HepG2 (cell line): ENCODE data around the gene PRKCD. TPM values are rescaled to one million over a fixed set of nuclear protein-coding genes. Genes with fewer than 3 reads are reported as not detected.

Source experiments
- ATAC-seq: fragments of 200-7000 bp; cut with Tn5 transposase; 3 replicates; pipeline ENCODE4 v1.9.1; 2020; ENCODE audit warnings: mild to moderate bottlenecking, moderate library complexity
- BruUV-seq: library from RNA; stranded (reverse); fragments of 400-500 nt; replicated peaks from 2 replicates; lab custom pipeline; 2021; lab: Mats Ljungman, UMichigan
- CTCF ChIA-PET: fragments of 300-600 bp; formaldehyde crosslinking; extraction: SDS; loops from one replicate; lab custom pipeline; 2021; ENCODE audit warnings: low total read pairs, inconsistent platforms, low intra/inter-chr PET ratio; lab: Yijun Ruan, JAX
- POLR2A ChIA-PET: fragments of 350-600 bp; sonication (Branson Sonifier 250); formaldehyde crosslinking; loops from one replicate; lab custom pipeline; 2020; ENCODE audit warnings: antibody characterized with exemption, inconsistent platforms; lab: Yijun Ruan, JAX
- DNase-seq: peaks from one replicate; pipeline ENCODE4 v3.0.0-alpha.2; 2015; ENCODE audit warnings: low spot score
- FAIRE-seq: peaks from 3 replicates; lab custom pipeline; 2011; peaks lifted over from hg19 to GRCh38; lab: Jason Lieb, UNC
- H2AFZ ChIP-seq: one replicate; pipeline ENCODE4 v1.6.1; 2011; ENCODE audit warnings: low read length, inconsistent platforms
- H3K27ac ChIP-seq: fragments of 300-600 bp; 3 replicates; pipeline ENCODE4 v1.8.0; 2011; ENCODE audit warnings: mixed run types, mild to moderate bottlenecking, mixed read lengths, low read length, inconsistent platforms; ENCODE audit not compliant: insufficient read depth; ENCODE audit errors: extremely low read length
- H3K27me3 ChIP-seq, 2 experiments: fragments of 200-600 bp in 1 of 2; 2 replicates in 1 of 2; 3 replicates in 1 of 2; pipeline versions ENCODE4 v1.6.0 to v1.8.0; 2011; ENCODE audit warnings: low read length in 2 of 2, mild to moderate bottlenecking in 2 of 2, moderate library complexity in 2 of 2, inconsistent platforms in 1 of 2; ENCODE audit not compliant: insufficient read depth in 2 of 2, control insufficient read depth in 1 of 2
- H3K36me3 ChIP-seq, 2 experiments: fragments of 200-600 bp in 1 of 2; replicated peaks in 1 of 2; 2 replicates in 1 of 2; 3 replicates in 1 of 2; pipeline versions ENCODE4 v1.5.1 to v1.8.0; 2011; ENCODE audit warnings: low read length in 2 of 2, inconsistent platforms in 1 of 2; ENCODE audit not compliant: insufficient read depth in 2 of 2, control insufficient read depth in 1 of 2
- H3K4me1 ChIP-seq: 2 replicates; pipeline ENCODE4 v1.5.1; 2012; ENCODE audit warnings: low read length, inconsistent platforms; ENCODE audit not compliant: insufficient read depth
- H3K4me2 ChIP-seq: 2 replicates; pipeline ENCODE4 v1.6.0; 2011; ENCODE audit warnings: low read depth, low read length, inconsistent platforms
- H3K4me3 ChIP-seq, 3 experiments: fragments of 200-600 bp in 1 of 3; sonication (generic), shearing (Covaris generic) in 1 of 3; replicated peaks in 1 of 3; 2 replicates each; pipeline ENCODE4 v1.5.1; 2011 to 2016; ENCODE audit warnings: low read length in 3 of 3, inconsistent platforms in 2 of 3, low read depth in 2 of 3, mild to moderate bottlenecking in 2 of 3, control low read depth in 1 of 3, mixed read lengths in 1 of 3; ENCODE audit not compliant: insufficient read depth in 1 of 3
- H3K79me2 ChIP-seq: one replicate; pipeline ENCODE4 v1.6.1; 2011; ENCODE audit warnings: low read length, inconsistent platforms; ENCODE audit not compliant: insufficient read depth
- H3K9ac ChIP-seq: 2 replicates; pipeline ENCODE4 v1.6.0; 2011; ENCODE audit warnings: mild to moderate bottlenecking, low read depth, low read length, inconsistent platforms; ENCODE audit not compliant: insufficient read depth
- H3K9me3 ChIP-seq: 2 replicates; pipeline ENCODE4 v1.5.1; 2012; ENCODE audit warnings: mild to moderate bottlenecking, low read length
- H4K20me1 ChIP-seq: 2 replicates; pipeline ENCODE4 v1.6.0; 2011; ENCODE audit warnings: inconsistent platforms, mild to moderate bottlenecking, low read length, moderate library complexity; ENCODE audit not compliant: insufficient read depth
- ELF3 ChIP-seq: IDR thresholded peaks from 2 replicates; pipeline ENCODE4 v1.6.1; 2016; ENCODE audit warnings: missing genetic modification reagents, missing compliant biosample characterization
- ERF ChIP-seq: IDR thresholded peaks from 2 replicates; pipeline ENCODE4 v1.6.1; 2018; ENCODE audit warnings: missing biosample characterization, missing genetic modification reagents
- STAT5B ChIP-seq: sonication (generic); formaldehyde crosslinking; IDR thresholded peaks from 2 replicates; pipeline ENCODE4 v1.4.0; 2020; ENCODE audit warnings: missing genetic modification reagents
- TCF7L2 ChIP-seq: IDR thresholded peaks from 2 replicates; pipeline ENCODE4 v1.6.1; 2011; ENCODE audit warnings: mild to moderate bottlenecking, low read depth, low read length, moderate library complexity
- ZNF24 ChIP-seq: fragments of 450-650 bp; IDR thresholded peaks from 2 replicates; pipeline ENCODE4 v1.6.1; 2017; ENCODE audit warnings: antibody characterized with exemption, mild to moderate bottlenecking
- WGBS: methylation state at CpG from one replicate; pipeline ENCODE4 v1.1.6; 2017; ENCODE audit warnings: low lambda C conversion rate; 5-methylcytosine and 5-hydroxymethylcytosine counted together
- in situ Hi-C: cut with HindIII; loops from 2 replicates; pipeline ENCODE4 v1.10.0; 2017; ENCODE audit warnings: low pct_unique_long_range_greater_than_20kb; ENCODE audit not compliant: extremely low pct_ligation_motif_present
- intact Hi-C: fragments of 100-400 bp; cut with micrococcal nuclease; formaldehyde crosslinking; loops from one replicate; pipeline ENCODE4 v1.10.0; 2022; ENCODE audit not compliant: unreplicated experiment
- polyA plus RNA-seq, 8 experiments: library from polyadenylated mRNA; depleted of rRNA in 3 of 8; stranded (reverse) in 7 of 8; unstranded in 1 of 8; fragments of >200 nt; fragmentation: Illumina TruSeq in 4 of 8; extraction: Trizol in 4 of 8; gene quantifications; 2 replicates each; pipeline versions ENCODE4 v1.2.1 to v1.2.3, GENCODE V29; 2011 to 2016; ENCODE audit warnings: low read depth in 4 of 8, missing spikeins in 1 of 8, mixed read lengths in 1 of 8; ENCODE audit not compliant: insufficient read depth in 1 of 8
- total RNA-seq, 5 experiments: library from RNA; depleted of rRNA; stranded (reverse); fragments of >200 nt; fragmentation: Illumina TruSeq; extraction: Trizol; gene quantifications; 2 replicates each; pipeline ENCODE4 v1.2.3, GENCODE V29; 2016; ENCODE audit warnings: low read depth in 1 of 5
- TF ChIP-seq, protein P1 (sequence below): sonication (generic); formaldehyde crosslinking; IDR thresholded peaks from 2 replicates; pipeline ENCODE4 v1.4.0; 2020; ENCODE audit warnings: missing genetic modification reagents, borderline replicate concordance

Gene PRKCD
- total and polyA plus RNA-seq, 2 of the 13 experiments (the other 11 are each of a cell fraction or from before 2014, with no cell fraction given): 1.6 to 40.7 TPM

DNA sequence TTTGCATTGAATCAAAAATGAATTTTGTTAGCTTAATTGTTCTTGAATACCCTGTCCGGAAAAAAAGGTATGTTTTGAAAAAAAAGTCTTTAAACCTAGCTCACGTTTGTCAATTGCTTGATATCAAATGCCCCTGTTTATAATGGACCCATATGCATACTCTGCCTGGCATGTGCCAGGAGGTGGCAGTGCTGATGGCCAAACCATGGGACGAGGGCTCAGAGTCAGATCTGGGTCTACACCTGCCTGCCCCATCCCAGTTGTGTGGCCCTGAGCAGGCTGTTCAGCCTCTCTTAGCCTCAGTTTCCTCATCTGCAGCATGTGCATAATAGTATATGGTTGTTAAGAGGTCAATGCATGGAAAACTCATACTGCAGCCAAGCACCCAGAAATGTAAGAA is 38.8 kb downstream of the PRKCD start:
- intact Hi-C loops: loop anchor here (5.0 kb wide), 1 partner anchor 512 kb away; no protein-coding TSS in a partner anchor
- H3K4me2 ChIP-seq: no peak overlapping the region
- in situ Hi-C loops: loop anchor here (5.0 kb wide), 1 partner anchor 68 kb away; the partner anchor contains the start of gene RFT1
- DNase-seq: no peak
- WGBS: 66% methylated on average over 3 of the region's 3 CpGs
- TF ChIP-seq TCF7L2: no peak
- TF ChIP-seq, protein P1, sequence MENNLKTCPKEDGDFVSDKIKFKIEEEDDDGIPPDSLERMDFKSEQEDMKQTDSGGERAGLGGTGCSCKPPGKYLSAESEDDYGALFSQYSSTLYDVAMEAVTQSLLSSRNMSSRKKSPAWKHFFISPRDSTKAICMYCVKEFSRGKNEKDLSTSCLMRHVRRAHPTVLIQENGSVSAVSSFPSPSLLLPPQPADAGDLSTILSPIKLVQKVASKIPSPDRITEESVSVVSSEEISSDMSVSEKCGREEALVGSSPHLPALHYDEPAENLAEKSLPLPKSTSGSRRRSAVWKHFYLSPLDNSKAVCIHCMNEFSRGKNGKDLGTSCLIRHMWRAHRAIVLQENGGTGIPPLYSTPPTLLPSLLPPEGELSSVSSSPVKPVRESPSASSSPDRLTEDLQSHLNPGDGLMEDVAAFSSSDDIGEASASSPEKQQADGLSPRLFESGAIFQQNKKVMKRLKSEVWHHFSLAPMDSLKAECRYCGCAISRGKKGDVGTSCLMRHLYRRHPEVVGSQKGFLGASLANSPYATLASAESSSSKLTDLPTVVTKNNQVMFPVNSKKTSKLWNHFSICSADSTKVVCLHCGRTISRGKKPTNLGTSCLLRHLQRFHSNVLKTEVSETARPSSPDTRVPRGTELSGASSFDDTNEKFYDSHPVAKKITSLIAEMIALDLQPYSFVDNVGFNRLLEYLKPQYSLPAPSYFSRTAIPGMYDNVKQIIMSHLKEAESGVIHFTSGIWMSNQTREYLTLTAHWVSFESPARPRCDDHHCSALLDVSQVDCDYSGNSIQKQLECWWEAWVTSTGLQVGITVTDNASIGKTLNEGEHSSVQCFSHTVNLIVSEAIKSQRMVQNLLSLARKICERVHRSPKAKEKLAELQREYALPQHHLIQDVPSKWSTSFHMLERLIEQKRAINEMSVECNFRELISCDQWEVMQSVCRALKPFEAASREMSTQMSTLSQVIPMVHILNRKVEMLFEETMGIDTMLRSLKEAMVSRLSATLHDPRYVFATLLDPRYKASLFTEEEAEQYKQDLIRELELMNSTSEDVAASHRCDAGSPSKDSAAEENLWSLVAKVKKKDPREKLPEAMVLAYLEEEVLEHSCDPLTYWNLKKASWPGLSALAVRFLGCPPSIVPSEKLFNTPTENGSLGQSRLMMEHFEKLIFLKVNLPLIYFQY (CRISPR knock-in tag): no peak
- no peak for TF ChIP-seq ERF (CRISPR knock-in tag)
- no peak for TF ChIP-seq STAT5B
- TF ChIP-seq ELF3: no peak
- TF ChIP-seq ZNF24: no peak
- TF ChIP-seq, all 625 proteins: peak for 0
- Histone ChIP-seq H3K79me2 (no peaks in the 10 kb centered on the region), H3K9me3 (no peaks in the 10 kb centered on the region), H3K4me3 (no peak overlapping the region), H3K27ac (no peak overlapping the region), H2AFZ (no peak overlapping the region), H3K4me1 (peaks cover 30% of the 10 kb centered on the region), H3K27me3 (no peaks in the 10 kb centered on the region), H3K9ac (no peak overlapping the region), H3K36me3 (no peaks in the 10 kb centered on the region), H4K20me1 (no peaks in the 10 kb centered on the region)
- ChIA-PET POLR2A (no interaction called here), CTCF (no interaction called here)
- FAIRE-seq (no peak), ATAC-seq (no peak)
- no TSS peak for BruUV-seq
